Neural cell (in vitro differentiated cells): ENCODE results near the gene ADGRF5. TPM values are rescaled to one million over a fixed set of nuclear protein-coding genes. Genes with fewer than 3 reads are reported as not detected.

Source experiments
- H2AFZ ChIP-seq: fragments of 200-600, 300-800 bp; sonication (generic), shearing (Covaris generic); 2 replicates; pipeline ENCODE4 v1.6.0; 2014; ENCODE audit warnings: low read depth, mild to moderate bottlenecking, antibody characterized with exemption, low read length, moderate library complexity
- H3F3A ChIP-seq: fragments of 200-600 bp; shearing (Covaris generic); 2 replicates; pipeline ENCODE4 v1.6.1; 2016; ENCODE audit warnings: mild to moderate bottlenecking, moderate library complexity, mixed read lengths, antibody characterized with exemption, low read length; ENCODE audit not compliant: insufficient read depth, poor library complexity, severe bottlenecking
- H3K27ac ChIP-seq: fragments of 200-600, 300-800 bp; sonication (generic), shearing (Covaris generic); 2 replicates; pipeline ENCODE4 v1.5.1; 2014; ENCODE audit warnings: mild to moderate bottlenecking, low read length, moderate library complexity
- H3K27me3 ChIP-seq: fragments of 300-800, 200-600 bp; sonication (generic), shearing (Covaris generic); 2 replicates; pipeline ENCODE4 v1.6.0; 2014; ENCODE audit warnings: mild to moderate bottlenecking, low read depth, low read length, moderate library complexity; ENCODE audit not compliant: insufficient read depth
- H3K36me3 ChIP-seq: fragments of 300-800, 200-600 bp; sonication (generic), shearing (Covaris generic); 2 replicates; pipeline ENCODE4 v1.5.1; 2014; ENCODE audit warnings: mild to moderate bottlenecking, antibody characterized with exemption, low read length, moderate library complexity; ENCODE audit not compliant: insufficient read depth
- H3K4me2 ChIP-seq: fragments of 300-800, 200-600 bp; sonication (generic), shearing (Covaris generic); 2 replicates; pipeline ENCODE4 v1.6.0; 2014; ENCODE audit warnings: mild to moderate bottlenecking, low read length
- H3K4me3 ChIP-seq: fragments of 300-800, 200-600 bp; sonication (generic), shearing (Covaris generic); 2 replicates; pipeline ENCODE4 v1.5.1; 2014; ENCODE audit warnings: mild to moderate bottlenecking, low read length, moderate library complexity
- H3K79me2 ChIP-seq: fragments of 200-600 bp; shearing (Covaris generic); replicated peaks from 2 replicates; pipeline ENCODE4 v1.6.0; 2014; ENCODE audit warnings: mild to moderate bottlenecking, low read length, moderate library complexity; ENCODE audit not compliant: insufficient read depth
- H3K9ac ChIP-seq: fragments of 300-800, 200-600 bp; sonication (generic), shearing (Covaris generic); 2 replicates; pipeline ENCODE4 v1.6.1; 2016; ENCODE audit warnings: mild to moderate bottlenecking, low read length, mixed read lengths
- H3K9me2 ChIP-seq: fragments of 200-600 bp; shearing (Covaris generic); 2 replicates; pipeline ENCODE4 v1.6.1; 2016; ENCODE audit warnings: mild to moderate bottlenecking, low read length, mixed read lengths; ENCODE audit not compliant: insufficient read depth
- H3K9me3 ChIP-seq: fragments of 200-600, 300-800 bp; sonication (generic), shearing (Covaris generic); 2 replicates; pipeline ENCODE4 v1.6.1; 2016; ENCODE audit warnings: mild to moderate bottlenecking, mixed run types, low read length, moderate library complexity, mixed read lengths
- H4K20me1 ChIP-seq: fragments of 200-600 bp; shearing (Covaris generic); 2 replicates; pipeline ENCODE4 v1.6.1; 2016; ENCODE audit warnings: mild to moderate bottlenecking, mixed run types; ENCODE audit not compliant: insufficient read depth
- EP300 ChIP-seq: fragments of 450-650 bp; conservative IDR thresholded peaks from 2 replicates; pipeline ENCODE4 v1.6.1; 2014; ENCODE audit warnings: antibody characterized with exemption, mild to moderate bottlenecking, moderate library complexity; ENCODE audit not compliant: poor library complexity, severe bottlenecking
- EZH2 ChIP-seq: fragments of 200-600, 300-800 bp; shearing (Covaris generic), sonication (generic); IDR thresholded peaks from 2 replicates; pipeline ENCODE4 v1.6.1; 2014; ENCODE audit warnings: antibody characterized with exemption, low read length, borderline replicate concordance, mild to moderate bottlenecking; ENCODE audit not compliant: insufficient read depth, poor library complexity, severe bottlenecking
- MXI1 ChIP-seq: fragments of 450-650 bp; conservative IDR thresholded peaks from 2 replicates; pipeline ENCODE4 v1.6.1; 2014; ENCODE audit warnings: antibody characterized with exemption, mild to moderate bottlenecking; ENCODE audit not compliant: poor library complexity, severe bottlenecking
- POLR2AphosphoS5 ChIP-seq: IDR thresholded peaks from 2 replicates; pipeline ENCODE4 v1.6.1; 2012
- RAD21 ChIP-seq: fragments of 450-650 bp; conservative IDR thresholded peaks from 2 replicates; pipeline ENCODE4 v1.6.1; 2014; ENCODE audit warnings: antibody characterized with exemption, mild to moderate bottlenecking, moderate library complexity
- SMC3 ChIP-seq: fragments of 450-650 bp; conservative IDR thresholded peaks from 2 replicates; pipeline ENCODE4 v1.6.1; 2014; ENCODE audit warnings: antibody characterized with exemption, mild to moderate bottlenecking, moderate library complexity; ENCODE audit not compliant: poor library complexity
- TAF1 ChIP-seq: IDR thresholded peaks from 2 replicates; pipeline ENCODE4 v1.6.1; 2012; ENCODE audit warnings: low read depth
- polyA plus RNA-seq: library from polyadenylated mRNA; depleted of rRNA; stranded (reverse); fragments of >200 nt; gene quantifications from 2 replicates; pipeline ENCODE4 v1.2.3, GENCODE V29; 2014
- TF ChIP-seq, protein P1 (sequence below): fragments of 450-650 bp; IDR thresholded peaks from 2 replicates; pipeline ENCODE4 v1.5.1; 2014; ENCODE audit warnings: antibody characterized with exemption, mild to moderate bottlenecking, moderate library complexity; ENCODE audit not compliant: poor library complexity, severe bottlenecking
- TF ChIP-seq, protein P2 (sequence below): IDR thresholded peaks from 2 replicates; pipeline ENCODE4 v1.6.1; 2012; ENCODE audit warnings: borderline replicate concordance

The ADGRF5 gene
- polyA plus RNA-seq, 1 donor from 2014 or later, result not detected

DNA sequence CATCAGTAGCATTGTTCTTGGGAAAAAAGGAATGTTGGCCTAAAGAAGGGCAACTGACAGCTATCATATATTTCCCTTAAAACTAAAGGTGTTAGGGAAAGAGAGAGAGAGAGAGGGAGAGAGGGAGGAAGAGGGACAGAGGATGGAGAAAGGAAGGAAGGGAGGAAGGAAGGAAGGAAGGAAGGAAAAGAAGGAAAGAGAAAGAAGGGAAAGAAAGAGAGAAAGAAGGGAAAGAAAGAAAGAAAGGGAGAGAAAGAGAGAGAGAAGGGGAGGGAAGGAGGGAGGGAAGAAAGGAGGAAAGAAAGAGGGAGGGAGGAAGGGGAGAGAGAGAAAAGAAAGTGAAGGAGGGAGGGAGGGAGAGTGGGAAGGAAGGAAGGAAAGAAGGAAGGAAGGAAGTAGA lies 37.7 kb upstream of the ADGRF5 start:
- Histone ChIP-seq H4K20me1 (no peaks in the 10 kb centered on the region), H3K4me3 (no peak overlapping the region), H3K9me3 (no peaks in the 10 kb centered on the region), H3K27me3 (no peaks in the 10 kb centered on the region), H3K27ac (no peak overlapping the region), H3K79me2 (no peaks in the 10 kb centered on the region), H3K4me2 (no peak overlapping the region), H3K9ac (no peak overlapping the region), H2AFZ (no peak overlapping the region), H3K36me3 (no peaks in the 10 kb centered on the region), H3K9me2 (no peaks in the 10 kb centered on the region), H3F3A (no peaks in the 10 kb centered on the region)
- TF ChIP-seq SMC3 (no peak), RAD21 (no peak), MXI1 (no peak), POLR2AphosphoS5 (no peak), TAF1 (no peak), EZH2 (no peak), EP300 (no peak)
- TF ChIP-seq, protein P1, sequence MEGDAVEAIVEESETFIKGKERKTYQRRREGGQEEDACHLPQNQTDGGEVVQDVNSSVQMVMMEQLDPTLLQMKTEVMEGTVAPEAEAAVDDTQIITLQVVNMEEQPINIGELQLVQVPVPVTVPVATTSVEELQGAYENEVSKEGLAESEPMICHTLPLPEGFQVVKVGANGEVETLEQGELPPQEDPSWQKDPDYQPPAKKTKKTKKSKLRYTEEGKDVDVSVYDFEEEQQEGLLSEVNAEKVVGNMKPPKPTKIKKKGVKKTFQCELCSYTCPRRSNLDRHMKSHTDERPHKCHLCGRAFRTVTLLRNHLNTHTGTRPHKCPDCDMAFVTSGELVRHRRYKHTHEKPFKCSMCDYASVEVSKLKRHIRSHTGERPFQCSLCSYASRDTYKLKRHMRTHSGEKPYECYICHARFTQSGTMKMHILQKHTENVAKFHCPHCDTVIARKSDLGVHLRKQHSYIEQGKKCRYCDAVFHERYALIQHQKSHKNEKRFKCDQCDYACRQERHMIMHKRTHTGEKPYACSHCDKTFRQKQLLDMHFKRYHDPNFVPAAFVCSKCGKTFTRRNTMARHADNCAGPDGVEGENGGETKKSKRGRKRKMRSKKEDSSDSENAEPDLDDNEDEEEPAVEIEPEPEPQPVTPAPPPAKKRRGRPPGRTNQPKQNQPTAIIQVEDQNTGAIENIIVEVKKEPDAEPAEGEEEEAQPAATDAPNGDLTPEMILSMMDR, result no peak
- TF ChIP-seq, protein P2, sequence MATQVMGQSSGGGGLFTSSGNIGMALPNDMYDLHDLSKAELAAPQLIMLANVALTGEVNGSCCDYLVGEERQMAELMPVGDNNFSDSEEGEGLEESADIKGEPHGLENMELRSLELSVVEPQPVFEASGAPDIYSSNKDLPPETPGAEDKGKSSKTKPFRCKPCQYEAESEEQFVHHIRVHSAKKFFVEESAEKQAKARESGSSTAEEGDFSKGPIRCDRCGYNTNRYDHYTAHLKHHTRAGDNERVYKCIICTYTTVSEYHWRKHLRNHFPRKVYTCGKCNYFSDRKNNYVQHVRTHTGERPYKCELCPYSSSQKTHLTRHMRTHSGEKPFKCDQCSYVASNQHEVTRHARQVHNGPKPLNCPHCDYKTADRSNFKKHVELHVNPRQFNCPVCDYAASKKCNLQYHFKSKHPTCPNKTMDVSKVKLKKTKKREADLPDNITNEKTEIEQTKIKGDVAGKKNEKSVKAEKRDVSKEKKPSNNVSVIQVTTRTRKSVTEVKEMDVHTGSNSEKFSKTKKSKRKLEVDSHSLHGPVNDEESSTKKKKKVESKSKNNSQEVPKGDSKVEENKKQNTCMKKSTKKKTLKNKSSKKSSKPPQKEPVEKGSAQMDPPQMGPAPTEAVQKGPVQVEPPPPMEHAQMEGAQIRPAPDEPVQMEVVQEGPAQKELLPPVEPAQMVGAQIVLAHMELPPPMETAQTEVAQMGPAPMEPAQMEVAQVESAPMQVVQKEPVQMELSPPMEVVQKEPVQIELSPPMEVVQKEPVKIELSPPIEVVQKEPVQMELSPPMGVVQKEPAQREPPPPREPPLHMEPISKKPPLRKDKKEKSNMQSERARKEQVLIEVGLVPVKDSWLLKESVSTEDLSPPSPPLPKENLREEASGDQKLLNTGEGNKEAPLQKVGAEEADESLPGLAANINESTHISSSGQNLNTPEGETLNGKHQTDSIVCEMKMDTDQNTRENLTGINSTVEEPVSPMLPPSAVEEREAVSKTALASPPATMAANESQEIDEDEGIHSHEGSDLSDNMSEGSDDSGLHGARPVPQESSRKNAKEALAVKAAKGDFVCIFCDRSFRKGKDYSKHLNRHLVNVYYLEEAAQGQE, result no peak

DNA sequence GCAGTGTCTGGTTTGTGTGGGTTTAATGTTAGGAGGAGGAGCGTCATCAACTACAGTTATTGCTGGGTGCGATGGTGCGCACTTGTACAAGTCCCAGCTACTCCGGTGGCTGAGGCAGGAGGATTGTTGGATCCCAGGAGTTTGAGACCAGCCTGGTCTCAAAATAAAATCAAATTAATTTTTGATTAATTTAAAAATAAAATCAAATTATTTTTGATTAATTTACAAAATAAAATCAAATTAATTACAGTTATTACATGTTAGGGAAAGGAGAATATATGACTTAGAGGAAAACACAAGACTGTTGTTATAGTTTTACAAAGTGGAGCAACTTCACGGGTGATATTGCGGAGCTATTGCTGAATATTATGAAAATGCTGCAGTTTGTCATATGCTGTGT lies 34.7 kb upstream of the ADGRF5 start:
- Histone ChIP-seq H3F3A (no peaks in the 10 kb centered on the region), H2AFZ (no peak overlapping the region), H3K27me3 (no peaks in the 10 kb centered on the region), H3K9ac (no peak overlapping the region), H3K27ac (no peak overlapping the region), H3K79me2 (no peaks in the 10 kb centered on the region), H4K20me1 (no peaks in the 10 kb centered on the region), H3K9me3 (no peaks in the 10 kb centered on the region), H3K9me2 (no peaks in the 10 kb centered on the region), H3K36me3 (no peaks in the 10 kb centered on the region), H3K4me2 (no peak overlapping the region), H3K4me3 (no peak overlapping the region)
- TF ChIP-seq EP300 (no peak), TAF1 (no peak)
